Sigmoid colon (tissue), 7 donors: Measurements from ENCODE around the gene TTLL12. TPM values are rescaled to one million over a fixed set of nuclear protein-coding genes. Genes with fewer than 3 reads are reported as not detected.

Source experiments
- DNase-seq: peaks from one replicate; pipeline ENCODE4 v3.0.0-alpha.2; 2019
- H3K27ac ChIP-seq, 4 donors: fragments of 200-600 bp; sonication (generic); one replicate each; pipeline ENCODE4 v1.5.1; 2016 to 2019; ENCODE audit warnings: mild to moderate bottlenecking in 1 of 4
- H3K27me3 ChIP-seq, 3 donors: fragments of 200-600 bp; sonication (generic); one replicate each; pipeline ENCODE4 v1.5.1; 2019; ENCODE audit warnings: mild to moderate bottlenecking in 1 of 3
- H3K36me3 ChIP-seq, 4 donors: fragments of 200-600 bp; sonication (generic); one replicate each; pipeline ENCODE4 v1.5.1; 2016 to 2019
- H3K4me1 ChIP-seq, 4 donors: fragments of 200-600 bp; sonication (generic); one replicate each; pipeline ENCODE4 v1.5.1; 2017 to 2019
- H3K4me3 ChIP-seq, 4 donors: fragments of 200-600 bp; sonication (generic); one replicate each; pipeline ENCODE4 v1.5.1; 2017 to 2019; ENCODE audit warnings: mild to moderate bottlenecking in 2 of 4, moderate library complexity in 1 of 4
- H3K9me3 ChIP-seq, 4 donors: fragments of 200-600 bp in 3 of 4; sonication (generic) in 3 of 4; one replicate each; pipeline versions ENCODE4 v1.5.1 to v1.6.1; 2013 to 2019
- EP300 ChIP-seq, 4 donors: sonication (generic); formaldehyde crosslinking; IDR thresholded peaks; one replicate each; pipeline ENCODE4 v1.6.1; 2017; ENCODE audit warnings: antibody characterized with exemption in 4 of 4
- POLR2A ChIP-seq, 2 donors: fragments of 450-650 bp; IDR thresholded peaks; one replicate each; pipeline ENCODE4 v1.6.1; 2016; ENCODE audit warnings: antibody characterized with exemption in 2 of 2, mild to moderate bottlenecking in 2 of 2, moderate library complexity in 2 of 2
- POLR2AphosphoS5 ChIP-seq, 4 donors: sonication (generic); formaldehyde crosslinking; IDR thresholded peaks; one replicate each; pipeline ENCODE4 v1.6.1; 2017; ENCODE audit warnings: antibody characterized with exemption in 4 of 4
- WGBS, 2 donors: extraction: QIAGEN DNeasy Blood & Tissue Kit; methylation state at CpG; one replicate each; pipeline ENCODE4 v1.1.7; 2013; 5-methylcytosine and 5-hydroxymethylcytosine counted together
- intact Hi-C: fragments of 100-400 bp; cut with DNase I; formaldehyde crosslinking; loops from one replicate; pipeline ENCODE4 v1.15.1; 2023
- polyA plus RNA-seq, 3 donors: library from polyadenylated mRNA; stranded (reverse); fragments of 200-250 nt; gene quantifications; one replicate each; pipeline ENCODE4 v1.2.3, GENCODE V29; 2013
- total RNA-seq, 4 donors: library from RNA; depleted of rRNA; stranded (reverse); fragments of >200 nt; gene quantifications; one replicate each; pipeline ENCODE4 v1.1.0, GENCODE V29; 2016
- TF ChIP-seq, protein P1 (sequence below), 4 experiments: fragments of 450-650 bp in 3 of 4; fragments of 200-600 bp in 1 of 4; IDR thresholded peaks; one replicate each; pipeline ENCODE4 v1.5.1; 2016 to 2019; ENCODE audit warnings: antibody characterized with exemption in 4 of 4, mild to moderate bottlenecking in 3 of 4, moderate library complexity in 2 of 4
- donor health status: healthy with polysubstance abuse.
- donor health status: Bipolar disorder and iron deficiency.
- donor health status: healthy.

Gene TTLL12
- total and polyA plus RNA-seq, 7 donors, result 13.2 to 127 (median 21.3) TPM

GRCh38 chr22:43182726-43183125 is 4.2 kb downstream of the TTLL12 start:
- 95 to 96% methylated on average over 17 of the region's 17 CpGs for WGBS, 2 donors
- Histone ChIP-seq H3K27ac (no peak overlapping the region), H3K27me3 (no peaks in the 10 kb centered on the region), H3K4me1 (peaks cover 0 to 18% (median 14%) of the 10 kb centered on the region in 4 donors), H3K4me3 (no peak overlapping the region), H3K9me3 (no peaks in the 10 kb centered on the region), H3K36me3 (peaks cover 0 to 39% (median 16%) of the 10 kb centered on the region in 4 donors)
- TF ChIP-seq, protein P1, sequence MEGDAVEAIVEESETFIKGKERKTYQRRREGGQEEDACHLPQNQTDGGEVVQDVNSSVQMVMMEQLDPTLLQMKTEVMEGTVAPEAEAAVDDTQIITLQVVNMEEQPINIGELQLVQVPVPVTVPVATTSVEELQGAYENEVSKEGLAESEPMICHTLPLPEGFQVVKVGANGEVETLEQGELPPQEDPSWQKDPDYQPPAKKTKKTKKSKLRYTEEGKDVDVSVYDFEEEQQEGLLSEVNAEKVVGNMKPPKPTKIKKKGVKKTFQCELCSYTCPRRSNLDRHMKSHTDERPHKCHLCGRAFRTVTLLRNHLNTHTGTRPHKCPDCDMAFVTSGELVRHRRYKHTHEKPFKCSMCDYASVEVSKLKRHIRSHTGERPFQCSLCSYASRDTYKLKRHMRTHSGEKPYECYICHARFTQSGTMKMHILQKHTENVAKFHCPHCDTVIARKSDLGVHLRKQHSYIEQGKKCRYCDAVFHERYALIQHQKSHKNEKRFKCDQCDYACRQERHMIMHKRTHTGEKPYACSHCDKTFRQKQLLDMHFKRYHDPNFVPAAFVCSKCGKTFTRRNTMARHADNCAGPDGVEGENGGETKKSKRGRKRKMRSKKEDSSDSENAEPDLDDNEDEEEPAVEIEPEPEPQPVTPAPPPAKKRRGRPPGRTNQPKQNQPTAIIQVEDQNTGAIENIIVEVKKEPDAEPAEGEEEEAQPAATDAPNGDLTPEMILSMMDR (IDR thresholded peaks at IDR 0.05), result no peak
- TF ChIP-seq POLR2AphosphoS5 (IDR thresholded peaks at IDR 0.05), result no peak
- TF ChIP-seq EP300 (IDR thresholded peaks at IDR 0.05), result no peak
- no peak for TF ChIP-seq POLR2A (IDR thresholded peaks at IDR 0.05)
- intact Hi-C loops, result no loop called here
- DNase-seq, result no peak

- intact Hi-C loops, result no loop called here
- no peaks in the 10 kb centered on the region for H3K9me3 ChIP-seq
- H3K27ac ChIP-seq, result no peak overlapping the region
- no peak for TF ChIP-seq POLR2A (IDR thresholded peaks at IDR 0.05)
- TF ChIP-seq, protein P1 (IDR thresholded peaks at IDR 0.05), result no peak
- no peak for TF ChIP-seq POLR2AphosphoS5 (IDR thresholded peaks at IDR 0.05)
- TF ChIP-seq EP300 (IDR thresholded peaks at IDR 0.05), result no peak
- WGBS, 2 donors, result 95% methylated on average over 10 of the region's 10 CpGs
- H3K36me3 ChIP-seq, result peaks cover 0 to 45% (median 16%) of the 10 kb centered on the region in 4 donors
- no peak overlapping the region for H3K4me3 ChIP-seq
- H3K27me3 ChIP-seq, result no peaks in the 10 kb centered on the region
- H3K4me1 ChIP-seq, result peaks cover 0 to 16% (median 14%) of the 10 kb centered on the region in 4 donors
- DNase-seq, result no peak
Observed at GRCh38 chr22:43182118-43182517, 4.8 kb downstream of the TTLL12 start.

DNA sequence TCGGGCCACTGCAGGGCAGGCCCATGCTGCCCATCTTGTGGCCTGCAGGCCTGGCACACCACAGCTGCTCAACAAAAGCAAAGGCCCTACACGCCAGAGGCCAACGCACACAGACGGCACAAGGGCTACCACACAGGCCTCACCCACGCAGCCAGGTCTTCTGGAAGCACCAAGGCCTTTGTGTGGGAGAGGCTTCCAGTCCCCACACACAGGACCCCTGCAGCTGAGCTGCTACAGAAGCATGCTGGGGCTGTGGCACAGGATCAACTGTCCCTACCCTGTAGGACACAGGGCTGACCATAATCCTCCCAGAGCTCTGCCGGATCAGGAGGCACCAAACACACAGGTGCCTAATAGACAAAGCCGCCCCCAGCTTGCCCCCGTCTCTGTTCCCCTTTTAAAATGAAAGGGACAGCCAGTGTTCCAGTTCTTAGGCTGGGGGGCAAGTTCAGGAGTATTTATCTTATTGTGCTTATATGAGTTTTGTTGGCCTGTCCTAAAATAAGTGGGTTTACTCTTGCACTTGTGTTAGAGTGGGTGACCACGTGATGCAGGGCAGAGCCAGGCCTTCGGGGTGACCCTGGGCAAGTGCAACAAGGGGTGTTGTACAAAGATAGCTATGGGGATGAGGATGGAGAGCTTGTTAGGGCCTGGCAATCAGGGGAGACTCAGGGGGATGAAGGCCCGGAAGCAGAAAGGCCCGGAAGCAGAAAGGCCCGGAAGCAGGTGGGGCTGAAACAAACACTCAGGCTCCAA is 5.4 kb downstream of the TTLL12 start:
- TF ChIP-seq POLR2A (IDR thresholded peaks at IDR 0.05), result no peak
- TF ChIP-seq, protein P1 (IDR thresholded peaks at IDR 0.05), result no peak
- TF ChIP-seq EP300 (IDR thresholded peaks at IDR 0.05), result no peak
- TF ChIP-seq POLR2AphosphoS5 (IDR thresholded peaks at IDR 0.05), result no peak
- DNase-seq, result no peak
- intact Hi-C loops, result no loop called here
- Histone ChIP-seq H3K4me3 (no peak overlapping the region), H3K4me1 (peaks cover 0 to 14% (median 13%) of the 10 kb centered on the region in 4 donors), H3K27me3 (no peaks in the 10 kb centered on the region), H3K27ac (no peak overlapping the region), H3K9me3 (no peaks in the 10 kb centered on the region), H3K36me3 (peaks cover 0 to 46% (median 16%) of the 10 kb centered on the region in 4 donors)
- 95 to 96% methylated on average over 13 of the region's 13 CpGs for WGBS, 2 donors

GRCh38 chr22:43180670-43181069 is 6.3 kb downstream of the TTLL12 start:
- WGBS, 2 donors, result 93 to 94% methylated on average over 15 of the region's 15 CpGs
- Histone ChIP-seq H3K27me3 (no peaks in the 10 kb centered on the region), H3K9me3 (no peaks in the 10 kb centered on the region), H3K36me3 (peaks cover 0 to 52% (median 18%) of the 10 kb centered on the region in 4 donors), H3K4me3 (no peak overlapping the region), H3K4me1 (peaks cover 0 to 6% (median 5%) of the 10 kb centered on the region in 4 donors), H3K27ac (no peak overlapping the region)
- intact Hi-C loops, result no loop called here
- no peak for DNase-seq
- no peak for TF ChIP-seq EP300 (IDR thresholded peaks at IDR 0.05)
- TF ChIP-seq, protein P1 (IDR thresholded peaks at IDR 0.05), result no peak
- no peak for TF ChIP-seq POLR2AphosphoS5 (IDR thresholded peaks at IDR 0.05)
- no peak for TF ChIP-seq POLR2A (IDR thresholded peaks at IDR 0.05)
